Endothelial cell of umbilical vein (primary cell): ENCODE data around the gene ANKH. TPM values are rescaled to one million over a fixed set of nuclear protein-coding genes. Genes with fewer than 3 reads are reported as not detected.

ENCODE experiments used
- BruUV-seq: library from RNA; stranded (reverse); fragments of 400-500 nt; replicated peaks from 2 replicates; lab custom pipeline; 2021; lab: Mats Ljungman, UMichigan
- CTCF ChIA-PET: fragments of 300-600, 350-600 bp; sonication (Branson Sonifier 250); formaldehyde crosslinking; loops from one replicate; lab custom pipeline; 2021; ENCODE audit warnings: antibody characterized with exemption, inconsistent platforms; lab: Charles Lee
- POLR2A ChIA-PET: fragments of 300-600, 350-600 bp; sonication (Branson Sonifier 250); formaldehyde crosslinking; loops from one replicate; lab custom pipeline; 2021; ENCODE audit warnings: antibody characterized with exemption, inconsistent platforms; lab: Charles Lee
- DNase-seq: peaks from one replicate; pipeline ENCODE4 v3.0.0-alpha.2; 2011; ENCODE audit warnings: low read depth, low spot score
- FAIRE-seq: peaks from 2 replicates; lab custom pipeline; 2011; peaks lifted over from hg19 to GRCh38; lab: Jason Lieb, UNC
- H2AFZ ChIP-seq: 2 replicates; pipeline ENCODE4 v1.6.0; 2012; ENCODE audit warnings: low read depth, low read length, control low read depth, inconsistent platforms
- H3K27ac ChIP-seq: 2 replicates; pipeline ENCODE4 v1.5.1; 2011; ENCODE audit warnings: low read depth, mild to moderate bottlenecking, control low read depth, low read length, moderate library complexity; ENCODE audit not compliant: insufficient read depth
- H3K27me3 ChIP-seq, 2 experiments: 2 replicates each; pipeline versions ENCODE4 v1.6.0 to v1.6.1; 2011; ENCODE audit warnings: low read length in 2 of 2, mixed read lengths in 1 of 2; ENCODE audit not compliant: control insufficient read depth in 2 of 2, insufficient read depth in 2 of 2
- H3K36me3 ChIP-seq, 2 experiments: 2 replicates in 1 of 2; 3 replicates in 1 of 2; pipeline ENCODE4 v1.5.1; 2011; ENCODE audit warnings: low read length in 2 of 2, mild to moderate bottlenecking in 1 of 2, moderate library complexity in 1 of 2; ENCODE audit not compliant: control insufficient read depth in 2 of 2, insufficient read depth in 2 of 2; ENCODE audit errors: extremely low read depth in 1 of 2
- H3K4me1 ChIP-seq: 3 replicates; pipeline ENCODE4 v1.5.1; 2011; ENCODE audit warnings: mild to moderate bottlenecking, low read length; ENCODE audit not compliant: control insufficient read depth, insufficient read depth; ENCODE audit errors: extremely low read depth
- H3K4me2 ChIP-seq: 2 replicates; pipeline ENCODE4 v1.6.1; 2011; ENCODE audit warnings: low read length, control low read depth, mixed read lengths; ENCODE audit not compliant: insufficient read depth
- H3K4me3 ChIP-seq, 3 experiments: fragments of 200-600 bp in 1 of 3; sonication (generic), shearing (Covaris generic) in 1 of 3; replicated peaks in 1 of 3; 2 replicates each; pipeline ENCODE4 v1.5.1; 2011 to 2016; ENCODE audit warnings: control low read depth in 3 of 3, low read length in 3 of 3, mild to moderate bottlenecking in 2 of 3, inconsistent platforms in 1 of 3, low read depth in 1 of 3, moderate library complexity in 1 of 3; ENCODE audit not compliant: insufficient read depth in 1 of 3
- H3K79me2 ChIP-seq: 2 replicates; pipeline ENCODE4 v1.6.0; 2012; ENCODE audit warnings: low read length, inconsistent platforms; ENCODE audit not compliant: control insufficient read depth, insufficient read depth
- H3K9ac ChIP-seq: replicated peaks from 2 replicates; pipeline ENCODE3; 2011; ENCODE audit warnings: low read length, control low read depth; ENCODE audit not compliant: insufficient read depth; ENCODE audit errors: extremely low read depth
- H3K9me1 ChIP-seq: replicated peaks from 3 replicates; pipeline ENCODE4 v1.6.0; 2011; ENCODE audit warnings: mild to moderate bottlenecking, low read length; ENCODE audit not compliant: control insufficient read depth, insufficient read depth; ENCODE audit errors: extremely low read depth
- H3K9me3 ChIP-seq: replicated peaks from 2 replicates; pipeline ENCODE4 v1.5.1; 2012; ENCODE audit warnings: low read length, inconsistent platforms; ENCODE audit not compliant: control insufficient read depth, insufficient read depth
- H4K20me1 ChIP-seq: replicated peaks from 2 replicates; pipeline ENCODE3; 2011; ENCODE audit warnings: mild to moderate bottlenecking, low read length; ENCODE audit not compliant: control insufficient read depth, insufficient read depth; ENCODE audit errors: extremely low read depth
- EZH2 ChIP-seq: IDR thresholded peaks from 2 replicates; pipeline ENCODE4 v1.6.1; 2012; ENCODE audit warnings: borderline replicate concordance, low read depth, mild to moderate bottlenecking, moderate library complexity, low read length, inconsistent platforms; ENCODE audit not compliant: severe bottlenecking
- MYC ChIP-seq: IDR thresholded peaks from one replicate; pipeline ENCODE4 v1.6.1; 2011; ENCODE audit warnings: mild to moderate bottlenecking, low read depth, low read length
- dilution Hi-C: fragments of 300-500 bp; cut with MboI; formaldehyde crosslinking; loops from one replicate; pipeline ENCODE4 v1.15.0; 2019; ENCODE audit warnings: low sequenced_read_pairs; ENCODE audit not compliant: extremely low pct_ligation_motif_present
- intact Hi-C: fragments of 100-400 bp; cut with micrococcal nuclease; formaldehyde crosslinking; loops from one replicate; pipeline ENCODE4 v1.10.0; 2022
- polyA plus RNA-seq, 4 experiments: library from polyadenylated mRNA; depleted of rRNA in 3 of 4; stranded (reverse) in 3 of 4; unstranded in 1 of 4; fragments of >200 nt; gene quantifications; 2 replicates each; pipeline versions ENCODE4 v1.2.1 to v1.2.3, GENCODE V29; 2011 to 2012; ENCODE audit warnings: missing spikeins in 1 of 4
- total RNA-seq: library from RNA; stranded (reverse); gene quantifications from 2 replicates; pipeline ENCODE4 v1.2.3, GENCODE V29; 2021
- TF ChIP-seq, protein P1 (sequence below): IDR thresholded peaks from 2 replicates; pipeline ENCODE4 v1.6.1; 2011; ENCODE audit not compliant: insufficient read depth, insufficient read length
- TF ChIP-seq, protein P2 (sequence below), 2 donors: IDR thresholded peaks; 1 replicate in 1 of 2; 2 replicates in 1 of 2; pipeline ENCODE4 v1.5.1; 2011; ENCODE audit warnings: low read length in 2 of 2, mild to moderate bottlenecking in 2 of 2, moderate library complexity in 2 of 2, control low read depth in 1 of 2, inconsistent platforms in 1 of 2, low read depth in 1 of 2; ENCODE audit not compliant: insufficient read depth in 1 of 2; ENCODE audit errors: extremely low read depth in 1 of 2

ANKH gene
- total and polyA plus RNA-seq, 2 donors (not counting 3 experiments of a cell fraction or from before 2014, with no cell fraction given): 12.7 to 31.4 TPM

DNA sequence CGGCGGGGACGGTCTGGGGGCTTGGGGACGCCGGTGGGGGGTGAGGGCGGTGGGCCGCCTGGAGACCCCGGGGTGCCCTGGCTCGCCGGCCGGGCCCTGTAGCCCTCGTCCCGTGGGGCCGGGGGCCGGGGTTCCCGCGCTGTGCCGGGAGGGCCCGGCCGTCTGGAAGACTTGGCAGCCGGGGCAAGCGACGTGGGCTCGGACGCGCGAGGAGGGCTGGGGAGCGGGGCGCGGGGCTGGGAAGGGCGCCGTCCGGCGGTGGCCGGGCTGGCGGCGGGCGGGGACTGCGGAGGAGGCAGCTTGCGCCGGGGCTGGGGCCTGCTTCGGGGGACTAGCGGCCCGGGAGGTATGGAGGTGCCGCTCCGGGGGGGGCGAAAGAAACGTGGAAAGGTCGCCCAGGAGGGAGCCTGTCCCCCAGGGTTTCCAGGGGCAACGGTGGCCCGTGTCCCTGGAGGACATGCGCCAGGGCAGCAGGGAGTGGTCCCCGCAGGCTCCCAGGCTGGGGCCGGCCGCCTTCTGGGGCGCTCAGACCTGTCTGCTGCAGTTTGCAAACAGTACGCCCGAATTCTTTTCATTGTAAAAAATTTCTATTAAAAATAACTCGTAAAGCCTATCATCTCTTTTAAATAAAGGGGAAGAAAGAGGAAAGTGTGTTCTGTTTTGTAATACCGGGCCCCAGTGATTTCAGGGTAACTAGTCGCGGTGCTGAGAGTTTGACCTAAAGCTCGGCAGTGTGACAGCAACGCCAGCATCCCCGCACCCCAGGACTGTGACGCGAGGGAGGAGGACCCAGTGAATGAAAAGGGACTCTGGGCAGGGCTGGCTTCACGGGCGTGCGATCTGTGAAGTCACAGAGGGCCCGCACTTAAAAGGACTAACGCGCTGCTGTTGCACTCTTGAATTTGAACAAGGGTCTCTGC lies 752 bp upstream of the ANKH start:
- H4K20me1 ChIP-seq: no peaks in the 10 kb centered on the region
- peak; percentile 46 for DNase-seq
- TF ChIP-seq, protein P1, sequence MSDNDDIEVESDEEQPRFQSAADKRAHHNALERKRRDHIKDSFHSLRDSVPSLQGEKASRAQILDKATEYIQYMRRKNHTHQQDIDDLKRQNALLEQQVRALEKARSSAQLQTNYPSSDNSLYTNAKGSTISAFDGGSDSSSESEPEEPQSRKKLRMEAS: no peak
- TF ChIP-seq MYC (no peak), EZH2 (no peak)
- TF ChIP-seq, protein P2, sequence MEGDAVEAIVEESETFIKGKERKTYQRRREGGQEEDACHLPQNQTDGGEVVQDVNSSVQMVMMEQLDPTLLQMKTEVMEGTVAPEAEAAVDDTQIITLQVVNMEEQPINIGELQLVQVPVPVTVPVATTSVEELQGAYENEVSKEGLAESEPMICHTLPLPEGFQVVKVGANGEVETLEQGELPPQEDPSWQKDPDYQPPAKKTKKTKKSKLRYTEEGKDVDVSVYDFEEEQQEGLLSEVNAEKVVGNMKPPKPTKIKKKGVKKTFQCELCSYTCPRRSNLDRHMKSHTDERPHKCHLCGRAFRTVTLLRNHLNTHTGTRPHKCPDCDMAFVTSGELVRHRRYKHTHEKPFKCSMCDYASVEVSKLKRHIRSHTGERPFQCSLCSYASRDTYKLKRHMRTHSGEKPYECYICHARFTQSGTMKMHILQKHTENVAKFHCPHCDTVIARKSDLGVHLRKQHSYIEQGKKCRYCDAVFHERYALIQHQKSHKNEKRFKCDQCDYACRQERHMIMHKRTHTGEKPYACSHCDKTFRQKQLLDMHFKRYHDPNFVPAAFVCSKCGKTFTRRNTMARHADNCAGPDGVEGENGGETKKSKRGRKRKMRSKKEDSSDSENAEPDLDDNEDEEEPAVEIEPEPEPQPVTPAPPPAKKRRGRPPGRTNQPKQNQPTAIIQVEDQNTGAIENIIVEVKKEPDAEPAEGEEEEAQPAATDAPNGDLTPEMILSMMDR (IDR thresholded peaks at IDR 0.05; ENCODE audit: extremely low read depth in 1 of 2, insufficient read depth in 1 of 2, low read depth in 1 of 2, low read length in 2 of 2): peak in 1 of 2 donors; percentile 7
- H3K4me3 ChIP-seq: peak overlapping the region; percentile 67 to 86 (median 78)
- H3K27me3 ChIP-seq: peaks cover 7 to 11% of the 10 kb centered on the region in 2 experiments
- BruUV-seq: TSS peak; percentile 52
- no peaks in the 10 kb centered on the region for H3K9me3 ChIP-seq
- H3K36me3 ChIP-seq: no peaks in the 10 kb centered on the region
- H3K4me2 ChIP-seq: peak overlapping the region; percentile 73
- H3K27ac ChIP-seq: peak overlapping the region; percentile 59
- peaks cover 20% of the 10 kb centered on the region for H3K4me1 ChIP-seq
- no peaks in the 10 kb centered on the region for H3K9me1 ChIP-seq
- POLR2A ChIA-PET: no interaction called here
- peaks cover 18% of the 10 kb centered on the region for H3K79me2 ChIP-seq
- dilution Hi-C loops (no loop called here), intact Hi-C loops (loop anchor here (1.0 to 5.0 kb wide), 3 partner anchors 50 to 145 kb away; no protein-coding TSS in a partner anchor)
- FAIRE-seq: no peak
- peak overlapping the region; percentile 90 for H2AFZ ChIP-seq
- CTCF ChIA-PET: interaction anchor here (0.8 to 4.7 kb wide), 11 partner anchors 12 to 187 kb away, joined by 3 to 50 read pairs (median 6); no protein-coding TSS in a partner anchor
- H3K9ac ChIP-seq: peak overlapping the region; percentile 73
